Thyroid gland (tissue), 4 donors: ENCODE data around the gene CCDC85A. TPM values are rescaled to one million over a fixed set of nuclear protein-coding genes. Genes with fewer than 3 reads are reported as not detected.
A peak's percentile ranks its signal among the peaks of the same experiment; 100 is the strongest.

ENCODE experiments used
- DNase-seq, 2 donors: peaks; one replicate each; pipeline ENCODE4 v3.0.0-alpha.2; 2019
- H3K27ac ChIP-seq, 3 donors: fragments of 200-600 bp; sonication (generic); 1 replicate in 2 of 3; 2 replicates in 1 of 3; pipeline ENCODE4 v1.5.1; 2016 to 2019; ENCODE audit warnings: mild to moderate bottlenecking in 1 of 3, moderate library complexity in 1 of 3
- H3K27me3 ChIP-seq: fragments of 200-600 bp; sonication (generic); one replicate; pipeline ENCODE4 v1.5.1; 2019
- H3K36me3 ChIP-seq, 2 donors: fragments of 200-600 bp; sonication (generic); one replicate each; pipeline ENCODE4 v1.5.1; 2016 to 2019
- H3K4me1 ChIP-seq, 2 donors: fragments of 200-600 bp; sonication (generic); one replicate each; pipeline ENCODE4 v1.5.1; 2017 to 2019
- H3K4me3 ChIP-seq, 3 donors: fragments of 200-600 bp; sonication (generic); replicated peaks in 1 of 3; 1 replicate in 2 of 3; 2 replicates in 1 of 3; pipeline ENCODE4 v1.5.1; 2016; ENCODE audit warnings: mild to moderate bottlenecking in 1 of 3
- H3K9me3 ChIP-seq: fragments of 200-600 bp; sonication (generic); one replicate; pipeline ENCODE4 v1.5.1; 2017
- CTCF ChIP-seq, 6 experiments: fragments of 200-600 bp in 3 of 6; fragments of 450-650 bp in 3 of 6; sonication (generic) in 3 of 6; IDR thresholded peaks; one replicate each; pipeline ENCODE4 v1.5.1; 2016 to 2019; ENCODE audit warnings: antibody characterized with exemption in 6 of 6, mild to moderate bottlenecking in 2 of 6, inconsistent platforms in 1 of 6, moderate library complexity in 1 of 6
- POLR2A ChIP-seq, 2 donors: fragments of 450-650 bp; IDR thresholded peaks; one replicate each; pipeline ENCODE4 v1.6.1; 2017; ENCODE audit warnings: antibody characterized with exemption in 2 of 2, mild to moderate bottlenecking in 2 of 2, moderate library complexity in 1 of 2
- WGBS, 2 donors: methylation state at CpG; one replicate each; pipeline ENCODE4 v1.1.5; 2017; 5-methylcytosine and 5-hydroxymethylcytosine counted together
- intact Hi-C: fragments of 100-400 bp; cut with DNase I; formaldehyde crosslinking; loops from one replicate; pipeline ENCODE4 v1.15.1; 2023
- total RNA-seq, 4 donors: library from RNA; depleted of rRNA; stranded (reverse); fragments of >200 nt; gene quantifications; one replicate each; pipeline ENCODE4 v1.2.3, GENCODE V29; 2016

The CCDC85A gene
- total RNA-seq, 4 donors from 2014 or later, result 24.5 to 36.4 (median 27.6) TPM

- H3K9me3 ChIP-seq, result no peaks in the 10 kb centered on the region
- H3K27ac ChIP-seq, result peak overlapping the region in 1 of 3 donors; percentile 30
- no peak overlapping the region for H3K4me3 ChIP-seq
- 67 to 81% methylated on average over 3 of the region's 3 CpGs for WGBS, 2 donors
- intact Hi-C loops, result no loop called here
- H3K27me3 ChIP-seq, result no peaks in the 10 kb centered on the region
- TF ChIP-seq CTCF (IDR thresholded peaks at IDR 0.05) (no peak), POLR2A (IDR thresholded peaks at IDR 0.05) (no peak)
- peaks cover 9 to 42% of the 10 kb centered on the region in 2 donors for H3K4me1 ChIP-seq
- no peak for DNase-seq
- no peaks in the 10 kb centered on the region for H3K36me3 ChIP-seq
Observed at GRCh38 chr2:56299171-56299691, 115.4 kb downstream of the CCDC85A start.

- 74 to 82% methylated on average over 4 of the region's 4 CpGs for WGBS, 2 donors
- no peak overlapping the region for H3K27ac ChIP-seq
Observed at GRCh38 chr2:56309626-56310170, 125.9 kb downstream of the CCDC85A start.

GRCh38 chr2:56313500-56313921 is 129.7 kb downstream of the CCDC85A start:
- Histone ChIP-seq H3K27ac (no peak overlapping the region), H3K4me3 (no peak overlapping the region), H3K36me3 (no peaks in the 10 kb centered on the region), H3K27me3 (no peaks in the 10 kb centered on the region), H3K4me1 (peaks cover 5 to 22% of the 10 kb centered on the region in 2 donors), H3K9me3 (no peaks in the 10 kb centered on the region)
- 65 to 74% methylated on average over 1 of the region's 1 CpG for whole genome bisulfite sequencing, 2 donors
- TF ChIP-seq CTCF (IDR thresholded peaks at IDR 0.05), result no peak
- TF ChIP-seq POLR2A (IDR thresholded peaks at IDR 0.05), result no peak
- intact Hi-C loops, result no loop called here
- DNase-seq, result no peak

More at GRCh38 chr2:56309626-56310170, 125.9 kb downstream of the CCDC85A start:
- Histone ChIP-seq H3K36me3 (no peaks in the 10 kb centered on the region), H3K9me3 (no peaks in the 10 kb centered on the region), H3K27me3 (no peaks in the 10 kb centered on the region), H3K4me1 (peaks cover 5 to 9% of the 10 kb centered on the region in 2 donors), H3K4me3 (no peak overlapping the region)
- no peak for TF ChIP-seq POLR2A (IDR thresholded peaks at IDR 0.05)
- TF ChIP-seq CTCF (IDR thresholded peaks at IDR 0.05), result no peak
- DNase-seq, result no peak
- intact Hi-C loops, result no loop called here

GRCh38 chr2:56314371-56314770 is 130.6 kb downstream of the CCDC85A start:
- 50 to 65% methylated on average over 1 of the region's 1 CpG for WGBS, 2 donors
- no peak overlapping the region for H3K27ac ChIP-seq
- H3K4me1 ChIP-seq, result peaks cover 5 to 22% of the 10 kb centered on the region in 2 donors
- TF ChIP-seq CTCF (IDR thresholded peaks at IDR 0.05), result no peak
- TF ChIP-seq POLR2A (IDR thresholded peaks at IDR 0.05), result no peak
- H3K4me3 ChIP-seq, result no peak overlapping the region
- no peaks in the 10 kb centered on the region for H3K9me3 ChIP-seq
- intact Hi-C loops, result no loop called here
- H3K36me3 ChIP-seq, result no peaks in the 10 kb centered on the region
- no peak for DNase-seq
- no peaks in the 10 kb centered on the region for H3K27me3 ChIP-seq

GRCh38 chr2:56314796-56315195 is 131.0 kb downstream of the CCDC85A start:
- Histone ChIP-seq H3K9me3 (no peaks in the 10 kb centered on the region), H3K4me3 (no peak overlapping the region), H3K27ac (no peak overlapping the region), H3K36me3 (no peaks in the 10 kb centered on the region), H3K4me1 (peaks cover 5 to 22% of the 10 kb centered on the region in 2 donors), H3K27me3 (no peaks in the 10 kb centered on the region)
- no peak for DNase-seq
- intact Hi-C loops, result no loop called here
- WGBS, 2 donors, result 49 to 67% methylated on average over 2 of the region's 2 CpGs
- no peak for TF ChIP-seq CTCF (IDR thresholded peaks at IDR 0.05)
- TF ChIP-seq POLR2A (IDR thresholded peaks at IDR 0.05), result no peak
